Measurements from ENCODE around the gene PJA1. TPM values are rescaled to one million over a fixed set of nuclear protein-coding genes. Genes with fewer than 3 reads are reported as not detected.

The PJA1 gene
- total and polyA plus RNA-seq, 2 donors (not counting 3 experiments of a cell fraction or from before 2014, with no cell fraction given) = 8.2 to 16.1 TPM

DNA sequence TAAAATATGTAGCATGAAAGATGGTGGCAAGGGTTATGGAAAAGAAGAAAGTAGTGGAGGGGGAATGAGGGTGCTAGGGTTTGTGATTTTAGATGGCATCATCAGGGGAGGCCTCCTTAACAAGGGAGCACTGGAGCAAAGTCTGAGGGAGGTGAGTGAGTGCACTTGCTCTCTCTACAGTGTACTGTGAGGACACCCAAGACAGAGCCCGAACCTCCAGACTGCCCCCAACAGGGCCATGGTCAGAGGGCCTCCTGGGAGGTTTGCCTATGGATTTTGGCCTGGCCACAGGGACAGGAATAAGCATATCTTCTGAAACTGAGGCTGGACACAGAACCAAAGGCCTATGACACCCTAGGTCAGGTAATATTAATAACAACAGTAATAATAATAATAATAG, 21.4 kb upstream of the PJA1 start:
- BruUV-seq (replicated peaks) = no TSS peak
- no peak overlapping the region for H3K27ac ChIP-seq (ENCODE audit: insufficient read depth, low read depth, low read length)
- H3K9me3 ChIP-seq (replicated peaks; ENCODE audit: control insufficient read depth, insufficient read depth, low read length) = no peaks in the 10 kb centered on the region
- no peak overlapping the region for H2AFZ ChIP-seq (ENCODE audit: low read depth, low read length)
- DNase-seq (ENCODE audit: low read depth, low spot score) (no peak), FAIRE-seq (no peak)
- H3K4me3 ChIP-seq (replicated peaks in 1 of 3; ENCODE audit: insufficient read depth in 1 of 3, low read depth in 1 of 3, low read length in 3 of 3) = no peak overlapping the region
- CTCF ChIA-PET = no interaction called here
- TF ChIP-seq FOS (IDR thresholded peaks at IDR 0.05; ENCODE audit: borderline replicate concordance, insufficient read depth, low read length) (no peak), JUN (IDR thresholded peaks at IDR 0.05; ENCODE audit: borderline replicate concordance, insufficient read depth, insufficient read length, low read depth) (no peak), MAX (IDR thresholded peaks at IDR 0.05; ENCODE audit: insufficient read depth, insufficient read length) (no peak), GATA2 (IDR thresholded peaks at IDR 0.05; ENCODE audit: insufficient read depth, insufficient read length, low read depth, low read length) (no peak), POLR2AphosphoS5 (IDR thresholded peaks at IDR 0.05; ENCODE audit: insufficient read depth, low read depth, low read length) (no peak), MYC (IDR thresholded peaks at IDR 0.05; ENCODE audit: low read depth, low read length) (no peak), POLR2A (IDR thresholded peaks at IDR 0.05; ENCODE audit: low read depth, low read length) (no peak), EZH2 (IDR thresholded peaks at IDR 0.05; ENCODE audit: borderline replicate concordance, low read depth, low read length, severe bottlenecking) (no peak)
- TF ChIP-seq, protein P1, sequence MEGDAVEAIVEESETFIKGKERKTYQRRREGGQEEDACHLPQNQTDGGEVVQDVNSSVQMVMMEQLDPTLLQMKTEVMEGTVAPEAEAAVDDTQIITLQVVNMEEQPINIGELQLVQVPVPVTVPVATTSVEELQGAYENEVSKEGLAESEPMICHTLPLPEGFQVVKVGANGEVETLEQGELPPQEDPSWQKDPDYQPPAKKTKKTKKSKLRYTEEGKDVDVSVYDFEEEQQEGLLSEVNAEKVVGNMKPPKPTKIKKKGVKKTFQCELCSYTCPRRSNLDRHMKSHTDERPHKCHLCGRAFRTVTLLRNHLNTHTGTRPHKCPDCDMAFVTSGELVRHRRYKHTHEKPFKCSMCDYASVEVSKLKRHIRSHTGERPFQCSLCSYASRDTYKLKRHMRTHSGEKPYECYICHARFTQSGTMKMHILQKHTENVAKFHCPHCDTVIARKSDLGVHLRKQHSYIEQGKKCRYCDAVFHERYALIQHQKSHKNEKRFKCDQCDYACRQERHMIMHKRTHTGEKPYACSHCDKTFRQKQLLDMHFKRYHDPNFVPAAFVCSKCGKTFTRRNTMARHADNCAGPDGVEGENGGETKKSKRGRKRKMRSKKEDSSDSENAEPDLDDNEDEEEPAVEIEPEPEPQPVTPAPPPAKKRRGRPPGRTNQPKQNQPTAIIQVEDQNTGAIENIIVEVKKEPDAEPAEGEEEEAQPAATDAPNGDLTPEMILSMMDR (IDR thresholded peaks at IDR 0.05; ENCODE audit: extremely low read depth in 1 of 2, insufficient read depth in 1 of 2, low read depth in 1 of 2, low read length in 2 of 2) = no peak
- dilution Hi-C loops (cut with MboI; ENCODE audit: extremely low pct_ligation_motif_present, low sequenced_read_pairs) = no loop called here
- no peaks in the 10 kb centered on the region for H4K20me1 ChIP-seq (replicated peaks; ENCODE audit: control insufficient read depth, extremely low read depth, insufficient read depth, low read length)
- POLR2A ChIA-PET = no interaction called here
- H3K4me2 ChIP-seq (ENCODE audit: insufficient read depth, low read length) = no peak overlapping the region
- H3K4me1 ChIP-seq (ENCODE audit: control insufficient read depth, extremely low read depth, insufficient read depth, low read length) = no peaks in the 10 kb centered on the region
- no peaks in the 10 kb centered on the region for H3K27me3 ChIP-seq (ENCODE audit: control insufficient read depth in 2 of 2, insufficient read depth in 2 of 2, low read length in 2 of 2)
- H3K9ac ChIP-seq (replicated peaks; ENCODE audit: extremely low read depth, insufficient read depth, low read length) = no peak overlapping the region
- intact Hi-C loops (cut with micrococcal nuclease) = no loop called here
- no peaks in the 10 kb centered on the region for H3K36me3 ChIP-seq (ENCODE audit: control insufficient read depth in 2 of 2, extremely low read depth in 1 of 2, insufficient read depth in 2 of 2, low read length in 2 of 2)
- no peaks in the 10 kb centered on the region for H3K79me2 ChIP-seq (ENCODE audit: control insufficient read depth, insufficient read depth, low read length)
- H3K9me1 ChIP-seq (replicated peaks; ENCODE audit: control insufficient read depth, extremely low read depth, insufficient read depth, low read length) = no peaks in the 10 kb centered on the region
